Ammon's horn (tissue), 1 donor: ENCODE results near the gene RAB20.
"Not testable (repeated sequence)": the region's sequence is repeated elsewhere in the genome, so short reads cannot be mapped to it uniquely, and the experiment has no call there.

Experiments used
- DNase-seq: peaks from one replicate; pipeline ENCODE4 v3.0.0-alpha.2; 2016; ENCODE audit warnings: low spot score

RAB20 gene

GRCh38 chr13:110490009-110490770, 71.3 kb downstream of the RAB20 start:
- DNase-seq = no peak

GRCh38 chr13:110486880-110487279, 74.6 kb downstream of the RAB20 start:
- DNase-seq = not testable (repeated sequence)

GRCh38 chr13:110486061-110486715, 75.3 kb downstream of the RAB20 start:
- DNase-seq = no peak

- DNase-seq = no peak
Measured at GRCh38 chr13:110485604-110486003, 75.9 kb downstream of the RAB20 start.

GRCh38 chr13:110484290-110485048, 77.1 kb downstream of the RAB20 start:
- no peak for DNase-seq

GRCh38 chr13:110483386-110483968, 78.0 kb downstream of the RAB20 start:
- DNase-seq = peak; percentile 39

GRCh38 chr13:110480161-110480560, 81.4 kb downstream of the RAB20 start:
- DNase-seq = no peak

- no peak for DNase-seq
Measured at GRCh38 chr13:110479648-110480047, 81.9 kb downstream of the RAB20 start.

GRCh38 chr13:110479215-110479545, 82.3 kb downstream of the RAB20 start:
- no peak for DNase-seq

GRCh38 chr13:110478405-110479214, 82.9 kb downstream of the RAB20 start:
- no peak for DNase-seq

GRCh38 chr13:110477706-110478245, 83.7 kb downstream of the RAB20 start:
- DNase-seq = no peak

- no peak for DNase-seq
Measured at GRCh38 chr13:110476220-110476617, 85.3 kb downstream of the RAB20 start.

GRCh38 chr13:110475550-110476219, 85.8 kb downstream of the RAB20 start:
- no peak for DNase-seq

- no peak for DNase-seq
Measured at GRCh38 chr13:110475117-110475516, 86.4 kb downstream of the RAB20 start.

- DNase-seq = no peak
Measured at GRCh38 chr13:110474713-110475112, 86.8 kb downstream of the RAB20 start.
